WTC11 (cell line): ENCODE data around the gene SMIM5. TPM values are rescaled to one million over a fixed set of nuclear protein-coding genes. Genes with fewer than 3 reads are reported as not detected.

Experiments
- ATAC-seq: fragments of 200-7000 bp; cut with Tn5 transposase; 2 replicates; pipeline ENCODE4 v1.10.0; 2021; ENCODE audit warnings: mild to moderate bottlenecking, moderate library complexity
- CTCF ChIA-PET: fragments of 300-600 bp; sonication (Branson Sonifier 250); formaldehyde crosslinking; loops from one replicate; lab custom pipeline; 2021; ENCODE audit warnings: antibody characterized with exemption; lab: Charles Lee
- POLR2A ChIA-PET: fragments of 350-600 bp; sonication (Branson Sonifier 250); formaldehyde crosslinking; loops from one replicate; lab custom pipeline; 2021; ENCODE audit warnings: antibody characterized with exemption; lab: Charles Lee
- DNase-seq: peaks from one replicate; pipeline ENCODE4 v3.0.0; 2021; ENCODE audit warnings: low spot score
- H3K27ac Mint-ChIP-seq: 2 replicates; pipeline ENCODE4 v1.8.0; 2021; ENCODE audit warnings: mixed read lengths
- H3K27me3 Mint-ChIP-seq: 2 replicates; pipeline ENCODE4 v1.8.0; 2021; ENCODE audit warnings: low read depth, mild to moderate bottlenecking, moderate library complexity, mixed read lengths
- H3K36me3 Mint-ChIP-seq: 2 replicates; pipeline ENCODE4 v1.8.0; 2021; ENCODE audit warnings: mixed read lengths
- H3K4me1 Mint-ChIP-seq: 2 replicates; pipeline ENCODE4 v1.8.0; 2022; ENCODE audit warnings: mixed read lengths
- H3K4me3 Mint-ChIP-seq: 2 replicates; pipeline ENCODE4 v1.8.0; 2021; ENCODE audit warnings: mild to moderate bottlenecking, moderate library complexity, mixed read lengths
- H3K9me3 Mint-ChIP-seq: 2 replicates; pipeline ENCODE4 v1.8.0; 2021; ENCODE audit warnings: mixed read lengths
- ATF1 ChIP-seq: sonication (generic); formaldehyde crosslinking; IDR thresholded peaks from 2 replicates; pipeline ENCODE4 v1.8.1; 2023; ENCODE audit warnings: mild to moderate bottlenecking, moderate library complexity, missing genetic modification reagents
- ATF6 ChIP-seq: sonication (generic); formaldehyde crosslinking; IDR thresholded peaks from 2 replicates; pipeline ENCODE4 v1.8.1; 2023; ENCODE audit warnings: mild to moderate bottlenecking, missing genetic modification reagents
- CBFB ChIP-seq: sonication (generic); formaldehyde crosslinking; IDR thresholded peaks from 2 replicates; pipeline ENCODE4 v1.8.1; 2022; ENCODE audit warnings: mild to moderate bottlenecking, low read depth, missing genetic modification reagents
- MYBL2 ChIP-seq: sonication (generic); formaldehyde crosslinking; IDR thresholded peaks from 2 replicates; pipeline ENCODE4 v1.8.1; 2023; ENCODE audit warnings: mild to moderate bottlenecking, moderate library complexity, missing genetic modification reagents
- NFATC4 ChIP-seq: fragments of 250-450 bp; sonication (Bioruptor Pico); IDR thresholded peaks from 2 replicates; pipeline ENCODE4 v1.9.0; 2021; ENCODE audit warnings: mild to moderate bottlenecking
- NFE2L1 ChIP-seq: sonication (generic); formaldehyde crosslinking; IDR thresholded peaks from 2 replicates; pipeline ENCODE4 v1.8.1; 2023; ENCODE audit warnings: missing genetic modification reagents
- PRRX2 ChIP-seq: fragments of 250-450 bp; sonication (Bioruptor Pico); IDR thresholded peaks from 2 replicates; pipeline ENCODE4 v1.8.0; 2021; ENCODE audit warnings: mild to moderate bottlenecking
- RORB ChIP-seq: fragments of 250-450 bp; sonication (Bioruptor Pico); IDR thresholded peaks from 2 replicates; pipeline ENCODE4 v1.9.0; 2021; ENCODE audit warnings: mild to moderate bottlenecking
- STAT6 ChIP-seq: sonication (generic); formaldehyde crosslinking; conservative IDR thresholded peaks from 2 replicates; pipeline ENCODE4 v1.8.1; 2023; ENCODE audit warnings: mild to moderate bottlenecking, low read depth, missing genetic modification reagents, moderate library complexity
- TEAD1 ChIP-seq: sonication (generic); formaldehyde crosslinking; IDR thresholded peaks from 2 replicates; pipeline ENCODE4 v1.8.0; 2022; ENCODE audit warnings: mild to moderate bottlenecking, missing genetic modification reagents
- ZMAT4 ChIP-seq: fragments of 250-450 bp; sonication (Bioruptor Pico); IDR thresholded peaks from 2 replicates; pipeline ENCODE4 v1.9.0; 2021; ENCODE audit warnings: mild to moderate bottlenecking
- ZNF317 ChIP-seq: sonication (generic); formaldehyde crosslinking; IDR thresholded peaks from 2 replicates; pipeline ENCODE4 v1.8.1; 2023; ENCODE audit warnings: low read depth, mild to moderate bottlenecking, moderate library complexity, missing genetic modification reagents, borderline replicate concordance
- ZNF396 ChIP-seq: fragments of 250-450 bp; sonication (Bioruptor Pico); IDR thresholded peaks from 2 replicates; pipeline ENCODE4 v1.8.0; 2021; ENCODE audit warnings: mild to moderate bottlenecking, moderate library complexity, borderline replicate concordance
- ZSCAN18 ChIP-seq: fragments of 250-450 bp; sonication (Bioruptor Pico); IDR thresholded peaks from 2 replicates; pipeline ENCODE4 v2.1.2; 2022; ENCODE audit warnings: mild to moderate bottlenecking, moderate library complexity
- total RNA-seq: library from RNA; stranded (reverse); gene quantifications from 3 replicates; pipeline ENCODE4 v1.2.3, GENCODE V29; 2021

The SMIM5 gene
- total RNA-seq, 1 experiment from 2014 or later: not detected

GRCh38 chr17:75624021-75624420 lies 9.2 kb upstream of the SMIM5 start:
- Mint-ChIP-seq H3K27ac (no peak overlapping the region), H3K9me3 (no peaks in the 10 kb centered on the region), H3K27me3 (no peaks in the 10 kb centered on the region), H3K36me3 (no peaks in the 10 kb centered on the region), H3K4me3 (no peak overlapping the region), H3K4me1 (no peaks in the 10 kb centered on the region)
- ATAC-seq (no peak), DNase-seq (no peak)
- ChIA-PET CTCF (interaction anchor here (0.9 to 19.0 kb wide), 13 partner anchors 9 to 130 kb away, joined by 3 to 304 read pairs (median 23); partner anchors contain the start of gene SMIM5), POLR2A (interaction anchor here (1.0 to 1.1 kb wide), 2 partner anchors 103 to 108 kb away, joined by 3 read pairs; no protein-coding TSS in a partner anchor)
- no peak for TF ChIP-seq ZNF317 (CRISPR knock-in tag)
- no peak for TF ChIP-seq NFE2L1 (CRISPR knock-in tag)

GRCh38 chr17:75624714-75625345 lies 8.4 kb upstream of the SMIM5 start:
- POLR2A ChIA-PET: interaction anchor here (1.0 to 1.1 kb wide), 2 partner anchors 102 to 107 kb away, joined by 3 read pairs; no protein-coding TSS in a partner anchor

More at GRCh38 chr17:75624714-75625345, 8.4 kb upstream of the SMIM5 start:
- H3K27ac Mint-ChIP-seq: no peak overlapping the region
- CTCF ChIA-PET: interaction anchor here (0.8 to 19.0 kb wide), 19 partner anchors 9 to 202 kb away, joined by 3 to 304 read pairs (median 7); partner anchors contain the start of genes GALK1 and SMIM5
- H3K4me3 Mint-ChIP-seq: no peak overlapping the region
- no peaks in the 10 kb centered on the region for H3K4me1 Mint-ChIP-seq
- H3K27me3 Mint-ChIP-seq: no peaks in the 10 kb centered on the region
- no peaks in the 10 kb centered on the region for H3K36me3 Mint-ChIP-seq
- ATAC-seq (no peak), DNase-seq (no peak)
- TF ChIP-seq CBFB (CRISPR knock-in tag) (no peak), RORB (CRISPR knock-in tag) (no peak), ZNF396 (CRISPR knock-in tag) (no peak), ZSCAN18 (CRISPR knock-in tag) (no peak), MYBL2 (CRISPR knock-in tag) (no peak), NFATC4 (CRISPR knock-in tag) (no peak), TEAD1 (CRISPR knock-in tag) (no peak), ZMAT4 (no peak), ATF6 (CRISPR knock-in tag) (no peak), PRRX2 (no peak), ATF1 (CRISPR knock-in tag) (no peak), STAT6 (CRISPR knock-in tag) (no peak)
- no peaks in the 10 kb centered on the region for H3K9me3 Mint-ChIP-seq
